Fibroblast of skin of scalp (primary cell): ENCODE results near the gene XRCC5.

Experiments used
- DNase-seq: peaks from one replicate; pipeline ENCODE4 v3.0.0-alpha.2; 2013

XRCC5 gene

DNA sequence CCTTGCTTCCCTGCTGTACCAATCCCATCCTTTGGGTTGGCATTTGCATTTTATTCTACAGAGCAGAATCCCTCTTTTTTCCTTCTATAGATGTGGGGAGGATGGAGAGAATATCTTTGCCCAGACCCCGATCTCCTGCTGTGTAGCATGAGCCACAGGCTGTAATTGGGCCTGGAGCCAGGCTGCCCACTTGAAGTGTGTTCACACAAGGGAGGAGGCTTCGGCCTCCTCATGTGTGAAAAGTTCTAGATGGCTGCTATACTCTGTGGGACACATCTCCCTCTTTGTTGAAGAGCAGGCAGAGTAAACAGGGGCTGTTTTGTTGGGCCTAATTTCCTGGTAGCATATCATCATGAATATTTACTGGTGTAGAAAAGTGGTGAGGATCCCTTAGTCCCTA is 126.3 kb downstream of the XRCC5 start:
- DNase-seq, result no peak

DNA sequence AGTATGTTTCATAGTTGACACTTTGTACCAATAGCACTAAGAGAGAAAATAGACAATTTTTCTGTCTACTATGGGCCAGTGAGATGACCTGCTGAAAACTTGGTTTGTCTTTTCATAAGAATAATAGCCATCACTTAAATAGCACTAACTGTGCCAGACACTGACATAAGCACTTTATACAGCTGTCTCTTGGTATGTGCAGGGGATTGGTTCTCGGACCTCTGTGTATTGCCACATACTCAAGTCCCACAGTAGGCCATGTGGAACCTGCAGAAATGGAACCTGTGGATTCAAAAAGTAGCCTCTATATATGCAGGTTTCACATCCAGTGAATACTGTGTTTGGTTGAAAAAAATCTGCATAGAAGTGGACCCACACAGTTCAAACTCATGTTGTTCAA is 126.7 kb downstream of the XRCC5 start:
- no peak for DNase-seq

DNA sequence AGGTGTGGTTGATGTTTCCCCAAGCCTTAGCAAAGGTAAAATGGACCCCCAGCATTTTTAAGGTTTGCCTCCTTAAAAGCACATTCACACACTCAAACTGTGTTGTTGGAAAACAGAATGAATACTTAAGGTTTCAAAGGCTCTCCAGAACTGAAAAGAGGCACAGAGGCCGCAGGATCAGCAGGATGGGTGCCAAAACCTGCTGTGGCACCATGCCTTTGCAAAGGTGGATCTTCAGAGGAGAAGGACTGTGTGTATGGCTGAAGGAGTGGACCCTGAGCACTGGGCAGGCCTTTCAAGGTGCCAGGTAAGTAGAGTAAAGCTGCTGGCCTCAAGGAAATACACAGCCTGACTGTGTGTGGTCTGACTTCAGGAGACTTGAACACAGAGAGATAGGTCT is 127.3 kb downstream of the XRCC5 start:
- DNase-seq, result no peak

DNA sequence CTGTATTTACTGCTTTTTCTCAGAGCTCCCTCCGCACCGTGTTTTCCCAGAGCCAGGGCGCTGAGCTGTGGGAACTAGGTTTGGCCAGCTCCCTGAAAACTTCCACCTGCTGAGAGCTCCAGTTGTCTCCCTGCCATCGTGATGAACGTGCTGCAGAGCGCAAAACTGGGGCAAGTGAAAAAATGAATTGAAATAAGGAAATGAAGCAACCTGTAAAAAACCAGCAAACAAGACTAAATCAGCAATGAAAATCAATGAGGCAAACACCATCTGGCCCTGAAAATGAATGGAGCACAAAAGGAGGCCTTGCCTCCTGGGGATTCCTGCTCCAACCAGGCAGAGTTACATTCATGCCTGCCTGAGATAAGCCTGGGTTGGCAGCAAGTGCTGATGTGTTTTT is 133.2 kb downstream of the XRCC5 start:
- no peak for DNase-seq

DNA sequence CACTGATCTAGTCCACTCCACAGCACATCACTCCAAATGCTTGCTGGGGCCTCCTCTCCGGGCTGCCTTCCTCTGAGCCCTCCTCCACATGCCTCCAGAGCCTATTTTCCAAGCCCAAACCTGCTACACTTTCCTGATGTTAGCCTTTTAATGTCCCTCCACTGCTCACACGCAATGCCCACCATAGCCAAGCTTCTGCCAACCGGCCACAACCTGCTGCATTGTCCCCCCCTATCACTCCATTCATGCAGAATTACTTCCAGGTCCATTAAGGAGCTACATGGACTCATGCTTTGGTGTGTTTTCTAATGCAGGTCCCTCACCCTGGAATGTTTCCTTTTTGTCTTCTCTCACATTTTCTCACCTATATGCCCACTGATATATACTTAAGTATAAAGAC is 133.9 kb downstream of the XRCC5 start:
- DNase-seq, result no peak

DNA sequence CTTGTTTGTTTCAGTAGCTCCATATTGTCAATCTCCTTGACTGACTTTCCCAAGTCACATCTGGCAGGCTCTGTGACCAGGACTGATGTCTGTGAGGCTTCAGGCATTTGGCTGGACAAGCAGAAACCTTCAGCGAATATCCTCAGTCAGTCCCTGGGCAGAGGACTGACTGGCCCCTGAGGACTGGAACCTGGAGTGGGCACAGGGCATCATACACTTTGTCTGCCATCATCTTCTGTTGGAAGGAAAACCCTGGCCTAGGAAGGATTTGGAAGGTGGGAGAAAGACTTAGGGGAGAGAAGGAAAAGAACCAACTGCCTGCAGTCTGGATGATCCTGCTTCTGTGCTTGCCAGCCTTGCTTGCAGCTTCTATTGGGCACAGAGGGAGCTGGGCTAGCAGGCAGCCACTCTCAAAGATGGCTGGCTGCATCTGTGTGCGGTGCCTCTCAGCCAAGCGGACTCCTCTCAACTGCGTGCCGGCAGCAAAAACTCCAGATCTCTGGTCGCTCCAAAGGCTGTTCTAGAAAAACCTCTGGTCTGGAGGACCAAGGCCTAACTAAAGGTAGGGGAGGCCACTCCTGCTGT is 136.3 kb downstream of the XRCC5 start:
- DNase-seq, result no peak

DNA sequence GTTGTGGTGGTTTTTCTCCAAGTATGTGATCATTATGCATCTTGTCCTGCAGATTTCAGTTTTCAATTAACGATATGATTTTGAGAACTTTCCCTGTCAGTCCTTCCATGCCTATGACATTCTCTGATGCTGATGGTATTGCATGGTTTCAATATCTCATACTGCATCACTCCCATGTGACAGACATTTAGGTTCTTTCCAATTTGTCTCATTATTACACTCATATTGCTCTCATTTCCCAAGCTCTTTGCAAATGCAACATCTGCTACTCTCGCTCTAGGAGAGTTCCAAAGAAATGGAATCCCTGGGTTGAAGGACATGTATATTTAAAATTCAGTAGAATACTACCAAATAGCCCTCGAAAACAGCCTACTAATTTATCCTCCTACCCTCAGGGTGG is 137.6 kb downstream of the XRCC5 start:
- DNase-seq, result no peak
